Stimulated activated naive CD8-positive, alpha-beta T cell treated with anti-CD3 and anti-CD28 coated beads, Interleukin-15, amount 100 ng/mL, for 72 hours (primary cell): ENCODE measurements around the gene NRF1.
"Not testable (repeated sequence)": the region's sequence is repeated elsewhere in the genome, so short reads cannot be mapped to it uniquely, and the experiment has no call there.

Experiments
- ATAC-seq: fragments of 150-1000 bp; cut with Tn5 transposase; 2 replicates; pipeline ENCODE4 v1.10.0; 2021; ENCODE audit warnings: mild to moderate bottlenecking, moderate library complexity
- DNase-seq, 2 donors: peaks; one replicate each; pipeline ENCODE4 v3.0.0; 2021 to 2022
- H3K27ac Mint-ChIP-seq, 2 donors: one replicate each; pipeline ENCODE4 v1.8.0; 2022; ENCODE audit warnings: mild to moderate bottlenecking in 2 of 2, mixed read lengths in 2 of 2, moderate library complexity in 2 of 2
- H3K27me3 Mint-ChIP-seq: one replicate; pipeline ENCODE4 v1.8.0; 2022; ENCODE audit warnings: mixed read lengths
- H3K4me1 Mint-ChIP-seq: one replicate; pipeline ENCODE4 v1.8.0; 2022; ENCODE audit warnings: mild to moderate bottlenecking, mixed read lengths
- H3K4me3 Mint-ChIP-seq, 2 donors: one replicate each; pipeline ENCODE4 v1.8.0; 2022; ENCODE audit warnings: mild to moderate bottlenecking in 2 of 2, mixed read lengths in 2 of 2, moderate library complexity in 1 of 2
- H3K9me3 Mint-ChIP-seq, 2 donors: one replicate each; pipeline ENCODE4 v1.8.0; 2022; ENCODE audit warnings: mixed read lengths in 2 of 2

NRF1 gene

DNA sequence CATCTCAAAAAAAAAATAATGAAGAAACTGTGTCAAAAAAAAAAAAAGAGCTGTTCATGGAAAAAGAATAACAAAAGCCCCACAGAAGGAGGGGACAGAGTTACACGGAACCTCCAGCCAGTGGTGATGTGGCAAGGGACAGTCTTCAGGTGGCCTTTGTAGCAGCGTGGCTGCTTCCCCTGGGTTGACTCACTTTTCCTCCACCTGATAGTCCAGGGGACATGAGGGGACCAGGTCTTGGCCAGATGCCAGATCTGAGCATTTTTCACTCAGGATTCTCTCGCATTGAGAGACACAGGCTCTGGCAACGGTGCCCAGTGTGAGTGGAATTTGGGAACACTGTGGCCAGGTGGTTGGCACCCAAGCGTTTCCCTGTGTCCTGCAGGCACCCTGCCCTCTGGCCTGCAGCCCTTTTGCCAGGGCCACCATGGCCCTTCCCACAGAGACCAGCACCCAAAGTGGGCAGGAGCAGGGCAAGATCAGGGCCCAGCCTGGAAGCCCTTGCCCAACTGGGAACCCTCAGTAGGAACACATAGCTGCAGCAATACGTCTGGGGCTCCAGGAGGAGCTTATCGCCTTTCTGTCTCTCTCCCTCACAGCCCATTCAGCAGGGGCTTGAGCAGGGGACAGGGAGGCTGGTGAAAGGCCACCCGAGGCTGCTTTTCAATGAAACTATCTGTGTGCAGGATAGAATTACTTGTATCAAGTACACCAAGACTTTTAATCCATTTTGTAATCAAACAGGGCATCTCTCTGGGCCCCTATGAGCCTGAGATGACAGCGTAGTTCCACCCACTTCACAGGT is 182.2 kb downstream of the NRF1 start:
- H3K4me1 Mint-ChIP-seq, result no peaks in the 10 kb centered on the region
- DNase-seq (no peak), ATAC-seq (no peak)
- no peaks in the 10 kb centered on the region for H3K9me3 Mint-ChIP-seq
- peaks cover 34% of the 10 kb centered on the region for H3K27me3 Mint-ChIP-seq
- H3K27ac Mint-ChIP-seq, result no peak overlapping the region
- H3K4me3 Mint-ChIP-seq, result no peak overlapping the region

DNA sequence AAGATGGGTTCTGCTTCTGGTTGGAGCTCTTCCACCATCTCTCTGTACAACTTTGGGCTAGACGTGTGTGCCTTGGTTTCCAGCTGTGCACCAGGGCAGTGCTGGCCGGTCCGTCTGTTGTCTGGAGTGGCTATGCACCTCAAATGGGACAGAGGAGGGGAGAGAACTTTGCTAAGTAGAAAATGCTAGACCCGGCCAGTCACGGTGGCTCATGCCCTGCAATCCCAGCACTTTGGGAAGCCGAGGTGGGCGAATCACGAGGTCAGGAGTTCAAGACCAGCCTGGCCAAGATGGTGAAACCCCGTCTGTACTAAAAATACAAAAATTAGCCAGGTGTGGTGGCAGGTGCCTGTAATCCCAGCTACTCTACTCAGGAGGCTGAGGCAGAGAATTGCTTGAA is 182.9 kb downstream of the NRF1 start:
- not testable (repeated sequence) for H3K9me3 Mint-ChIP-seq, ATAC-seq, H3K4me3 Mint-ChIP-seq, H3K4me1 Mint-ChIP-seq, DNase-seq, H3K27ac Mint-ChIP-seq
- peaks cover 26% of the 10 kb centered on the region for H3K27me3 Mint-ChIP-seq

DNA sequence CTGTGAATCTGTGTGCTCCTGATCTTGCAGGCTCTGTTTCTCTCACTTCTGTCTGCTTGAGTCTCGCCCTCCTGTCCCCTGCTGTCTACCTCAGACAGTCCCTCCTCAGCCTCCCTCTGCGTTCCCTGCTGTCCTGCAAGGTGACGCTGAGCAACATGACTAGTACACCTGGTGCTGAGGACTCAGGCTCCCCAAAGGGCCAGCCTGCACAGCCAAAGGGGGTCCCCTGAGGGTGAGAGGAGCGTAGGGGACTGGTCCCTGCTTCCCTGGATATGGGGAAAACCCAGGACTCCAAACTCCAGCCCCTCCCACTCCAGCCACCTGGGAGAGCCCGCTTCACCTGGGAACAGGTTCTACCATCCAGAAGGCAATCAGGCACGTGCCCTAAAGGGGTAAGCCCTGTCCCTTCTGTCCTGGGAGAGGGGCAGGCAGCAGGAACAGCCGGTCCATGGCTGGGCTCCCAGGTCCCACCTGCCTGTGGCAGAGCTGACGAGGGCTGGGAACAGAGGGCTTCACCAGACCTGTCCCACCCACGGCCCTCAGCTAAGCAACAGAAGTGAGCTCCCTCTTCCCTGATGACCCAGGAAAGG is 184.8 kb downstream of the NRF1 start:
- DNase-seq, result no peak
- H3K27ac Mint-ChIP-seq, result no peak overlapping the region
- H3K27me3 Mint-ChIP-seq, result peaks cover 10% of the 10 kb centered on the region
- no peaks in the 10 kb centered on the region for H3K9me3 Mint-ChIP-seq
- ATAC-seq, result no peak
- no peaks in the 10 kb centered on the region for H3K4me1 Mint-ChIP-seq
- no peak overlapping the region for H3K4me3 Mint-ChIP-seq

DNA sequence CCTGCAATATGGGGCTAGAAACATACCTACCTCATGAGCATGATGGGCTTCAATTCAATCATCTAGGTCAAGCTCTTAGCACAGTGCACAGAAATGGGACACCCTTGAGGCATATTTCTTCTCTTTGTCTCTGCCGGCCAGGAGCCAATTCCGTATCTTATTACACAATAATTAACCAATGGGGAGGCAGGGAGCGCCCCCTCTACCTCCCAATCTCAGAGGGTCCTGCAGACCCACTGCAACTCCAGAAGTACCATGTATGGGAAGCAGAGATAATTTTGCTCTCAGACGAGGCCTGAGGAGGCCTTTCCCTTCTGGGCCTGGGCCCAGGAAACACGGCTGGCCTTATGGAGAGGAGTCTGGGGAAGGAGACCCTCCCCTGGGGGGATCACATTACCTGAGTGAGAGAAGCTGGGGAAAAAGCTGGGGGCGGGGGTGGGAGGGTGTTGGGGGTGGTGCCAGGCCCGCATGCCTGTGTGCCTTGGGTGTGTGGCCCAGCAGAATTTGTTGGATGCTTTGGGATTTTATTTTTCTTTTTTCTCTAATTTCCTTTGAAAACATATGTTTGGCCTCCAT is 185.8 kb downstream of the NRF1 start:
- no peak for DNase-seq
- H3K9me3 Mint-ChIP-seq, result no peaks in the 10 kb centered on the region
- H3K4me3 Mint-ChIP-seq, result no peak overlapping the region
- no peak for ATAC-seq
- no peak overlapping the region for H3K27ac Mint-ChIP-seq
- no peaks in the 10 kb centered on the region for H3K4me1 Mint-ChIP-seq
- no peaks in the 10 kb centered on the region for H3K27me3 Mint-ChIP-seq

DNA sequence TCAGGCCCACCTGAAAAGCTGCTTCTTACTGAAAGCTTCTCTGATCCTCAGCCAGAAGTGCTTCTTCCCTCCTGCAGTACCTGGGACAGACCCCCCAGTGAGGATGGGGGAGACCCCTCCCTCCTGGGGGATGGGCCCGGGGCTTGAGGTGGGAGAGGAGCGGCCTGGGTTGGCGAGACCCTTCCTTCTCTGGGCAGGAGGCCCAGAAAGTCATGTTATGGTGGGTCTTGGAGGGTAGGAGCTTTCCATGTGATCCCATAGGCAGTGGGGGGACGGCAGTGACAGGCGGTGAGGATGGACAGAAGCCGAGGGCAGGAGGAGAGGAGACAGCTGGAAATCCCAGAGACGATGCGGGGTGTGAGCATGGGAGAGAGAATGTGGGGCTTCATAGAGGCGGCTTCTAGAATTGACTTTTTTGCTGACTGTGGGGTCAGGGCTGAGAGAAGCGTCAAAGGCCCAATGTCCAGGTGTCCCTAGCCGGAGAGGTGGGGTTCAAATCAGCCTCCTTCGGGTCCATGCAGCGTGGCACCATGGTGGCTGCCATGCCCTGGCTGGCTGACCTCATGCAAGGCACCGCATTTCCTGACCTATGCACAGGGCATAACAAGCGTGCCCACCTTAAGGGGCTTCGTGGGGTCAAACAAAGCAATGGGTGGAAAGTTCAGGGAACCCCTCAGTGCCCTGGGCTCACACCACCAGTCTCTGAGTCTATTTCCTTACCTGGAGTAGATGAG is 187.3 kb downstream of the NRF1 start:
- no peak for ATAC-seq

DNA sequence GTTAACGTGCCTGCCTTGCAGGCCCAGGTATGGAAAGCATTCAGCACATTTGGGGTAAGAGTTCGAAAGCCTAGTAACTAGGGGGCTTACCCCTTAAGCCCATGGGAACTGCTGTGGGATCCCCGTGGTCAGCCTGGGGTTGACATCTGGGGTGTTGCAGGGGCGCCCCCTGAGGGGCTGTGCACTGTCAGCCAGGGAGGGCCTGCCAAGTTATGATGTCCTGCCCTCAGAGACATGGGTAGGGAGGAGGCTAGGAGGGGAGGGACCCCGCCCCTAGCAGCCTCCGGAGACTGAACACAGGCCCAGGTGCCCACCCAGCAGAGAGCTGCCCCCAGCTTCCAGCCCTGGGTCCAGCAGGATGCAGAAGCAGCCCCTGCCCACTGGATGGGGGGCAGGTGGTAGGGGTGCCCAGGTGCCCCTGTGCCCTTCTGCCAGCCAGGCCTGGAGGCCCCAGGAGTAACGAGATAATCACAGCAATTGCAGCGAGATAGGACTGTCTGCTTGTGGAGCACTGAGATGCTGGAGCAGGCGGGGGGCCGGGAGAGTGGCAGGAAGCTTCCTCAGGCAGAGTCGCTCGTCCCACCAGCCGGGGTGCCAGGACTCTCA is 187.9 kb downstream of the NRF1 start:
- ATAC-seq (peak; percentile 27), DNase-seq (no peak)
- H3K9me3 Mint-ChIP-seq, result no peaks in the 10 kb centered on the region
- H3K27me3 Mint-ChIP-seq, result no peaks in the 10 kb centered on the region
- H3K4me3 Mint-ChIP-seq, result no peak overlapping the region
- no peaks in the 10 kb centered on the region for H3K4me1 Mint-ChIP-seq
- no peak overlapping the region for H3K27ac Mint-ChIP-seq

More for the DNA sequence above, 187.3 kb downstream of the NRF1 start:
- Mint-ChIP-seq H3K27ac (no peak overlapping the region), H3K27me3 (no peaks in the 10 kb centered on the region), H3K4me1 (no peaks in the 10 kb centered on the region), H3K9me3 (no peaks in the 10 kb centered on the region), H3K4me3 (no peak overlapping the region)
- no peak for DNase-seq

DNA sequence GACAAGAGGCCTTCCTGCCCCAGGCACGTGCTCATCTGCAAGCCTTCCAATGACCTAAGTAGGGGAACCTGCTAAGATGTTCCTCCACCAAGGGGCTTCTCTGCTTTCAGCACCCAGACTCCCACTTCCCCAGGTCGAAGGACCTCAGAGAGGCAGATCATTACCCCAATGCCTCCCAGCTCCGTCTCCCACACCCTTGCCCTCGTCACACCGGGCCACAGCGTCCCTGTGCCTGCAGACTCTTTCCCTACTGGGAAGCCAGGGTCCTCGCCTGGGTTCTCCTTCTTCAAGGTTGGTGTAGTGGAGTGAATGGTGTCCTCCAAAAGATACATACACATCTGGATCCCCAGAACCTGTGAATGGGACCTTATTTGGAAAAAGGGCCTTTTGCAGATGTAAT is 189.4 kb downstream of the NRF1 start:
- ATAC-seq, result no peak
- Mint-ChIP-seq H3K9me3 (no peaks in the 10 kb centered on the region), H3K4me1 (no peaks in the 10 kb centered on the region), H3K27me3 (no peaks in the 10 kb centered on the region), H3K4me3 (no peak overlapping the region), H3K27ac (no peak overlapping the region)
- no peak for DNase-seq

DNA sequence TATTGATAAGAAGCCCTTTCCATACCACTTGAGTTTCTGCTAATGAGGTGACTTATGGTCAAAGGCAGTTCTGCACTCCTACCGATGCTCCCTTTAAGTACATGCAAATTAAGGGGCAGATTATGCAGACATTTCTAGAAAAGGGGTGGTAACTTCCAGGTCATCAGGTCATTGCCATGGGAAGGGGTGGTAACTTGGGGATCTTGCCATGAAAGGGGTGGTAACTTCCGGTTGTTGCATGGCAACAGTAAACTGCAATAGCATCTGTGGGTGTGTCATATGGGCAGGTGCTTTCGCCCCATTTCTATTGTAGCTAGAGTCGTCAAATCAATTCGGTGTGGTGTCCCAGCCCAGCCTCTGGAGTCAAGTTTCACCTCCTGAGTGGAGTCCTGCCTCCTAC is 190.4 kb downstream of the NRF1 start:
- Mint-ChIP-seq H3K4me3 (no peak overlapping the region), H3K27ac (no peak overlapping the region), H3K4me1 (no peaks in the 10 kb centered on the region), H3K27me3 (no peaks in the 10 kb centered on the region), H3K9me3 (no peaks in the 10 kb centered on the region)
- no peak for DNase-seq
- ATAC-seq, result no peak

DNA sequence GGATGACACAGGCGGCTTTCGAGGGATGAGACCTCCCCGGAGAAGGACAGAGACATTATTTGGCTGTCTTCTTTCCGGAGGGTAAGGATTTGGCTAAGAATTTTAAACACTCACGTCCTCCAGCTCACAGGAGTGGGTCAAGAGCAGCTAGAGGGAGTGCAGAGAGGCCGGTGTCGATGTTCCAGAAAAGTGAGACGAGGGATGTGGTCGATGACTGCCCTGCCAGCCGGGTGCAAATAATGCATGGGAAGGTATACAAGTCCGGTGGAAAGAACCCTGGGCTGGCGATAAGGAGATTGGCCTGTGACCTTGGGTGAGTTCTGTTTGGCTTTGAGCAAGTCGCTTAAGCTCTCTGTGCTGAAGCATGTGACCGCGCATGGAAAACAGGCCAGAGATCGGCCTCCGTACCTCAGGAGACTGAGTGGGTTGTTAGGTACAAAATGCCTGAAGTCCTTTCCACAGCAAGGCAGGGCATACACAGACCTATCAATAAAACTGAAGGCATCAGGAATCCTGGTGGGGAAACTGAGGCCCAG is 192.1 kb downstream of the NRF1 start:
- Mint-ChIP-seq H3K27me3 (no peaks in the 10 kb centered on the region), H3K4me1 (no peaks in the 10 kb centered on the region), H3K27ac (no peak overlapping the region), H3K9me3 (no peaks in the 10 kb centered on the region), H3K4me3 (no peak overlapping the region)
- DNase-seq, result no peak
- ATAC-seq, result no peak

DNA sequence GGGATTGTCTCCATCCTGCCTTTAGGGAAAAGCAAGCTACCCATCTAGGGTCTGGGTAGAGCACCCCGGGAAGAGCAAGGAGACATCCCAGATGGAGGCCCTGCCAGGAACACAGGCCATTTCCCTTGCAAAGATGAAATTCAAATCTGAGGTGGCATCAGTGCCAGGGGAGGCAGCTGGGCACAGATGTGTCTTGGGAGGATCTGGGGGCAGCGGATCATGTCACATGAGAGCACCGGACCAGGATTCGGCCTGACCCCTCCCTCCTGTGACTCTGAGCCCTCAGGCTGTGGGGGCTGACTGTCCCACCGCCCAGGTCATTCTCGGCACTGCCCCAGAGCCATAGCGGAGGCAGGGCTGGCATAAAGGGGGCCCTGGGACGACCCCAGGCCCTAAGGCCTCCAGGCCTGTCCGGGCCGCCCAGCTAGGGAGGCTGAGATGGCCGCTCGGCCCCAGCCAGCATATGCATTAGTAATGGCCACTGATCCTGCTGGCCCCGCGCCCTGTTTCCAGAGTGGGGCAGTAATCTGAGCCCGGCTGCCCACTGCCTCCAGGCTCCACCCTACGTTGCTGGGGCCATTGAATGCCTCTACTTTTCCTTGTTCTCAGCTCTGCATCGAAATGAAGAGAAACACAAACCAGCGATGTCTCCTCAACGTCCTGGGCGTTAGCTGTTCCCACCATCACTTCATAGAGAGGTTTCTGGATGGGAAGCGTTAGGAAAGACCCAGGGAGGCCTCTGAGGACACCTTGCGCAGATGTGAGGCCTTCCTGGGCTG is 192.8 kb downstream of the NRF1 start:
- H3K4me1 Mint-ChIP-seq, result no peaks in the 10 kb centered on the region
- H3K27ac Mint-ChIP-seq, result no peak overlapping the region
- no peak for DNase-seq
- no peaks in the 10 kb centered on the region for H3K27me3 Mint-ChIP-seq
- no peak for ATAC-seq
- H3K9me3 Mint-ChIP-seq, result no peaks in the 10 kb centered on the region
- H3K4me3 Mint-ChIP-seq, result no peak overlapping the region

DNA sequence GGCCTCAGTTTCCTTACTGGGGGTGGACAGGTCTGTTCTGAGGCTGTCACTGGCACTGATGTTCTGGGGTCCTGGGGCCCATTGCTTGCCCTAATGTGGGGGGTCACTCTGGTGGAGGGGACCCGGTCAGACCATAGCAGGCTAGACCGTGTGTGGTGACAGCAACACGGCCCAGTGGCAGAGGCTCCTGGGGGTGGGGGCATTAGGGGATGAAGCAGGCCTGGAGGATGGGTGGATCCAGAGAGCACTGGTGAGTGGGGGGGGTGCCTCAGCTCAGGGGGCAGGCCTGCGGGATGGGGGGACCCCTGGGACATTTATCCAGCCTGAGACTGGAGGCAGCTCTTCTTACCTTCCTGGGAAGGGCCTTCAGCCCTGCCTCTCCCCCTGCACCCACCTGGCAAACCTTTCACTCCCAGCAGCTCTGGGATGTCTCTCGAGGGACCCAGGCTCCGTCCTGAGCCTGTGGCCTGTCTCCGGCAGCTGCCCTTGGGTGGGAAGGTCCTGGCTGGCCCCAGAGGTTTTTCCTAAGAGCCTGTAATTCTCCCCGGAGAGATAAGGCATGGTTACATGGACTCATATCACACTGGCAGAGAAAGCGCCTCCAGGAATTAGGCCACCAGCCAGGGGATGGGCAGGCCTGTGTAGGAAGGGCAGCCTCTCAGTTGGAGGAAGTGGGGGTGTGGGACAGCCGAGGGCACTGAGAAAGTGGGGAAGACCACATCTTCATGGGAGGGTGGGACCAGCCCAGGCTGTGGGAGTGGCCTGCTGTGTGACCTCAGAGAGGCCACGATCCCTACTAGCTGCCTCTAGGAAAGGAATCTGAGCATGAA is 193.6 kb downstream of the NRF1 start:
- Mint-ChIP-seq H3K27me3 (no peaks in the 10 kb centered on the region), H3K9me3 (no peaks in the 10 kb centered on the region), H3K27ac (no peak overlapping the region), H3K4me3 (no peak overlapping the region), H3K4me1 (no peaks in the 10 kb centered on the region)
- ATAC-seq (no peak), DNase-seq (no peak)
